ENCODE data around the gene FBXO21.
"Not testable (repeated sequence)": the region's sequence is repeated elsewhere in the genome, so short reads cannot be mapped to it uniquely, and the experiment has no call there.

Gene FBXO21

DNA sequence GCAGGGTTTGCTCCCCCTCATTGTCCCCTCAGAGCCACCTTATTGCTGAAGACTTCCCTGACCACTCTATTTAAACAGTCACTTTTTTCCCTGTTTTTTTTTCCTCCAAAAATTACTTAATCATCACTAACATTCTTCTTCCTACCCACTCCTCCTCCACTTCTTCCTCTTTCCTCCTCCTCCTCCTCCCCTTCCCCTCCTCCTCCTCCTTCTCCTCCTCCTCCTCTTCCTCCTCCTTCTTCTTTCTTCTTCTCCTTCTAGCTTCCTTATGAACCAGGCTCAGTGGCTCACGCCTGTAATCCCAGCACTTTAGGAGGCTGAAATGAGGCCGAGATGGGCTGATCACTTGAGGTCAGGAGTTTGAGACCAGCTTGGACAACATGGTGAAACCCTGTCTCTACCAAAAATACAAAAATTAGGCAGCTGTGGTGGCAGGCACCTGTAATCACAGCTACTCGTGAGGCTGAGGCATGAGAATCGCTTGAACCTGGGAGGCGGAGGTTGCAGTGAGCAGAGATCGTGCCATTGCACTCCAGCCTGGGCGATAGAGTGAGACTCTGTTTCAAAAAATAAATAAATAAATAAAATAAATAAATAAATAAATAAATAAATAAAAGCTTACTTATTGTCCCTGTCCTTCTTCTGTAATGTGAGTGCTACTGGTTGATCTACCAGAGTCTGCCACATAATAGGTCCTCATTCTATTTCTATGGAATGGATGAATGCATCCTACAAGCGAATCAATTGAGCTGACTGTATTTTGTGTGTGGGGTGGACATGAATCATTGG is 9.9 kb upstream of the FBXO21 start:
- not testable (repeated sequence) for DNase-seq

DNA sequence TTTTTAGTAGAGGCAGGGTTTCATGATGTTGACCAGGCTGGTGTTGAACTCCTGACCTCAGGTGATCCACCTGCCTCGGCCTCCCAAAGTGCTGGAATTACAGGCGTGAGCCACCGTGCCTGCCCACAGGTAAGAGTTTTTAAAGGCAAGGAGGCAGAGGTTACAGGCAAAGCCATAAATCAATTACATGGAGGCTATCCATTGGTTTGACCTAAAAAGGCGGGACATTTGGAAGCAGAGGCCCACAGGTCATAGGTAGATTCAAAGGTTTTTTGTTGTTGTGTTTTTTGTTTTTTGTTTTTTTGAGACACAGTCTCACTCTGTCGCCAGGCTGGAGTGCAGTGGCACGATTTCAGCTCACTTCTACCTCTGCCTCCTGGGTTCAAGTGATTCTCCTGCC is 6.1 kb upstream of the FBXO21 start:
- not testable (repeated sequence) for DNase-seq

GRCh38 chr12:117195027-117195426 is 4.8 kb upstream of the FBXO21 start:
- DNase-seq: not testable (repeated sequence)

GRCh38 chr12:117193903-117194302 is 3.6 kb upstream of the FBXO21 start:
- DNase-seq: no peak

DNA sequence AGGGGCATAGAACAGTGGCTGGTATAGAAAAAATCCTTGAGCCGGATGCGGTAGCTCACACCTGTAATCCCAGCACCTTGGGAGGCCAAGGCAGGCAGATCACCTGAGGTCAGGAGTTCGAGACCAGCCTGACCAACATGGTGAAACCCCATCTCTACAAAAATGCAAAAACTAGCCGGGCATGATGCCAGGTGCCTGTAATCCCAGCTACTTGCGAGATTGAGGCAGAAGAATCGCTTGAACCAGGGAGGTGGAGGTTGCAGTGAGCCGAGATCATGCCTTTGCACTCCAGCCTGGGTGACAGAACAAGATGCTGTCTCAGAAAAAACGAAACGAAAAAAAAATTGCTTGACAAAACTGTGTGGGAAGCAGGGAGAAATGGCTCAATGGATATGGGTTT is 2.3 kb upstream of the FBXO21 start:
- not testable (repeated sequence) for DNase-seq

GRCh38 chr12:117192057-117192456 is 1.8 kb upstream of the FBXO21 start:
- no peak for DNase-seq

- DNase-seq: no peak
Observed at GRCh38 chr12:117189725-117190209, 503 bp downstream of the FBXO21 start.

DNA sequence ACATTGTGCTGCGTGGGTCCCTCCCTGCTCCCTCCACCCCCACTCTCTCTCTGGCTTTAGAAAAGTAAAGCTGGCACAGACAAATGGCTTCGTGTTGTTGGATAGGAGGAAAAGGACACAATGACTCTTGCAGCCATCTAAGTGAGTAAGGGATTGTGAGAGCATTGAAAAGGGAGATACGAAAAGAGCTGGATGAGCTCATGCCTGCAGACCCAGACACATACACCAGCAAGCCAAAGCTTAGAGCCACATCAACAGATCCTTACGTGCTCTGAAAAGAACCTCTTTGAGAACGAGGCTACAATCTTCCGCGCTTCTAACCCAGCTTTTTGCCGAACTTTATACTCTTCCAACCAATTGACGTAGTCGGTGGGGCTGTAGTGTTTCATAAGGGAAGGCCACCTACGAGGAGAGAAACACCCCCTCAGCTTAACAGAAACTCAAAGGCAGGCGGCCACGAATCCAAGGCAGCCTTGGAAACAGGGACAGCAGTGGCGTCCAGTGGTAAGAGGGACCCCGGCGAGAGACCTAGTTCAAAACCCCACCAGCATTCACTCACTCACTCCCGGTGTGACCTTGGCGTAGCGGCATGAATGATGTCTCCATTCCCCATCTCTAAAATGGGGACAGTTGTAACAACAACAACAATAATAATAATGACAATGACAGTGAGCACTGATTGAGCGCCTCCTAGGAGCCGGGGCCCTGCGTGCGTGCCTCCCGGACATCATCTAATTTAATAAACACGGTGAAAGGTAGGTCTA is 1.1 kb downstream of the FBXO21 start:
- DNase-seq: no peak

DNA sequence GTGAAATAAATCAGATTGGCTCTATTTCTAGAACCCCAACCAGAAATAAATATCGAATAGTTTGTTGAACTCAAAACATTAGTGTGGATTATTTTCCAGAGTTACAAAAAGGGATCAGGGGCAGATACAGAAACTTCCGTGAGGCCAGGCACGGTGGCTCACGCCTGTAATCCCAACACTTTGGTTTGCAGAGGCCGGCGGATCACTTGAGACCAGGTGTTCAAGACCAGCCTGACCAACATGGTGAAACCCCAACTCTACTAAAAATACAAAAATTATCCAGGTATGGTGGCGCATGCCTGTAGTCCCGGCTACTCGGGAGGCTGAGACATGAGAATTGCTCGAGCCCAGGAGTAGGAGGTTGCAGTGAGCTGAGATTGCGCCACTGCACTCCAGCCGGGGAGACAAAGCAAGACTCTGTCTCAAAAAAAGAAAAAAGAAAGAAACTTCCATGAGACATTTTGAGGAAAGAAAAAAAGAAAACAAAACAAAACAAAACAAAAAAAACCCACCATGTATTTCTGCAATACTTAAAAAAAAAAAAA is 2.1 kb downstream of the FBXO21 start:
- DNase-seq: no peak

GRCh38 chr12:117187421-117187820 is 2.8 kb downstream of the FBXO21 start:
- DNase-seq: no peak

DNA sequence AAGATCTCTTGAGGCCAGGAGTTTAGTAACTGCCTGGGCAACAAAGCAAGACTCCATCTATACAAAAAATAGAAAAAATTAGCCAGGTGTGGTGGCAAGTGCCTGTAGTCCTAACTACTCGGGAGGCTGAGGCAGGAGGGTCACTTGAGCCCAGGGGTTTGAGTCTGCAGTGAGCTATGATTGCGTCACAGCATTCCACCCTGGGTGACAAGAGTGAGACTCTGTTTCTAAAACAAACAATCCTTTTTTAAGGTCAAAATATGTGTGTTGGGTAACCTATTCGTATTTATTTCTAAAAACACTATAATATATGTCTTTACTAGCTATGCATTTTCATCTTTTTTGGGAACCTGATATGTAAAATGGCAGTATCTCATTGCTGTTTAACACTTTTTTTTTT is 7.4 kb downstream of the FBXO21 start:
- DNase-seq: no peak

DNA sequence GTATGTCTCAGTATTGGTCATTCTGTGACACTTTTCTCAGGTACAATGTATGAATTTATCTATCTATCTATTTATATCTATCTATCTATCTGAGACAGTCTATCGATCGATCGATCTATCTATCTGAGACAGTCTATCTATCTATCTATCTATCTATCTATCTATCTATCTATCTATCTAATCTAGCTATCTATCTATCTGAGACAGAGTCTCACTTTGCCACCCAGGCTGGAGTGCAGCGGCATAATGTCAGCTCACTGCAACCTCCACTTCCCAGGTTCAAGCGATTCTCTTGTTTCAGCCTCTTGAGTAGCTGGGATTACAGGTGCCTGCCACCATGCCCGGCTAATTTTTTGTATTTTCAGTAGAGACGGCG is 8.8 kb downstream of the FBXO21 start:
- not testable (repeated sequence) for DNase-seq

GRCh38 chr12:117180758-117181467 is 9.4 kb downstream of the FBXO21 start:
- no peak for DNase-seq

DNA sequence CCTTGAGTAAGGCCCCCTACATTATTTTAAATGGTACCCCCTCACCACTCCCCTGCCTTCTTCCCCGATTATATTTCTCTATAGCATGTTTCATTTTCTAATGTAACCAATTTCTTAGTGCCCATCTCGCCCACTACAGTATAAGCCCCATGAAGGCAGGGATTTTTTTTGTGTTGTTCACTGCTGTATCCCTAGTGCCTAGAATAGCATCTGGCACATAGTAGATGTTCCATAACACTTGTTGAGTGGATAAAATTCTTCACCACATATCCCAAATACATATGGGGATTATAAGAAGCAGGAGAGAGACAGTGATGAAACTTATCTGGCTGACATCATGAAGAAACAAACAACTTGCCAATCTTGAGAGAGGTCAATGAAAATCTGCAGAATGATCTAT is 11.5 kb downstream of the FBXO21 start:
- DNase-seq: no peak

GRCh38 chr12:117178301-117178700 is 12.0 kb downstream of the FBXO21 start:
- no peak for DNase-seq

- no peak for DNase-seq
Observed at GRCh38 chr12:117172168-117172567, 18.1 kb downstream of the FBXO21 start.

DNA sequence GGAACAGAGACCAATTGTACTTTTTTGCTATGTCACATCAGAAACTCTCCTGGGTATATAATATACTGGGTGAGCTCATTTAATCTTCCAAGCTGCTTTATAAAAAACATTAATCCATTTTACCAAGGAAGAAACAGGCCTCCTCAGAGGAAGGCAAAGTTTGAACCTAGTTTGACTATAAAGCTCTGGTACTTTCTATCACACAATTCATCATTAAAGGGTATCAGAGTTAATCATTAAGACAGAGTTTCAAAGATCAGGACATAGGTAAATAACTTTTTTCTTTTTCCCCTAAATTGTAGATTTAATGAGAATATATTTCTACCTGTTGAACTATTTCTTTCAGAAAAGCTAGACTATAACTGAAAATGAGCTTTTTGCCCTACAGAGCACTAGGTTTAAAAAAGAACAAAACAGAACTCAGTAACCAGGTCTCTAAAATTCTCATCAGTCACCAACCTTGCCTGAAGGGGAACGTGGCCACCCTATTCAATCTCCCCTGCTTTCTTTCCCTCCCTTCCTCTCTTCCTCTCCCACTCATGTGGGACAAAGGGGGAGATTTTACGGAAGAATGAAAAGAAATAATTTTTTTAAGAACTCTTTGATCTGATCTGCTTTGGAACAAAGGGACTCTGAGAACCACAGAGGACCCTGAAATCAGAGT is 18.6 kb downstream of the FBXO21 start:
- no peak for DNase-seq

DNA sequence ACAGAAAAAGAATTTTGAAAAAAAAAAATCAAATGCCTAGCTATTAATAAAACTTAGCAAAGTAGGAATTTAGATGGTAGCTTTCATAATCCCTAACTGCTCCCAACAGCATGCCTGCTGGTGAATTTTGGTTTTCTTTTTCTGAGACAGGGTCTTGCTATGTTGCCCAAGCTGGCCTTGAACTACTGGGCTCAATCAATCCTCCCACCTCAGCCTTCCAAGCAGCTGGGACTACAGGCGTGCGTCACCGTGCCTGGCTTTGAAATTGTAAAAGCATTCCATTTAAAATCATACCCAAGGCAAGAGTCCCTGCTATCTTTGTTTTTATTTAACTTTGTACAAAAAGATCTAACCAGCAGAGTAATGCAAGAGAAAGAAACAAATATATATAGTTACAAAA is 20.7 kb downstream of the FBXO21 start:
- DNase-seq: no peak

- DNase-seq: no peak
Observed at GRCh38 chr12:117168976-117169375, 21.3 kb downstream of the FBXO21 start.

GRCh38 chr12:117167769-117168168 is 22.5 kb downstream of the FBXO21 start:
- DNase-seq: no peak

- no peak for DNase-seq
Observed at GRCh38 chr12:117166107-117166506, 24.2 kb downstream of the FBXO21 start.

DNA sequence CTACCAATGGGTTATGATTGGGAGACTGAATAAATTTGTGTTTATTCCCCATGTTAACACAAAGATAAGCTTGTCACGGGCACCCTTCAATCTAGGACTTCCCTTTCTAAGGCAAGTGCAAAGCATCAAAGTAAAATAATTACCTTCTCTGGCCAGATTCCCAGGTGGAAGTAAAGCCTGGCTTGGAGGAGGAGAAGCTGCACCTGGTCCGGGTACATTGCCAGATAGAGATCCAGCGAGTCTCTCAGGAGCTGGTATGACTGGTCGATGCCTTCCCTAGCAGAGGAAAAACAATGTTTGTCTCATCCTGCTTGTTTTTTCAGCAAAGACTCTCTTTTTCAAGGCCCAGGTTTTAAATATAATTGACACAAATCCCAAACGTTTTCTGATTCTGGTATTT is 24.9 kb downstream of the FBXO21 start:
- no peak for DNase-seq

- no peak for DNase-seq
Observed at GRCh38 chr12:117162633-117163032, 27.6 kb downstream of the FBXO21 start.
